Panc1 (cell line): ENCODE measurements around the gene FOXI2.

Experiments
- POLR2AphosphoS5 ChIP-seq: IDR thresholded peaks from 2 replicates; pipeline ENCODE4 v1.6.1; 2012; ENCODE audit warnings: mild to moderate bottlenecking, low read depth, low read length, moderate library complexity
- TF ChIP-seq, protein P1 (sequence below): fragments of 450-650 bp; IDR thresholded peaks from 2 replicates; pipeline ENCODE4 v1.5.1; 2017; ENCODE audit warnings: mild to moderate bottlenecking

DNA sequence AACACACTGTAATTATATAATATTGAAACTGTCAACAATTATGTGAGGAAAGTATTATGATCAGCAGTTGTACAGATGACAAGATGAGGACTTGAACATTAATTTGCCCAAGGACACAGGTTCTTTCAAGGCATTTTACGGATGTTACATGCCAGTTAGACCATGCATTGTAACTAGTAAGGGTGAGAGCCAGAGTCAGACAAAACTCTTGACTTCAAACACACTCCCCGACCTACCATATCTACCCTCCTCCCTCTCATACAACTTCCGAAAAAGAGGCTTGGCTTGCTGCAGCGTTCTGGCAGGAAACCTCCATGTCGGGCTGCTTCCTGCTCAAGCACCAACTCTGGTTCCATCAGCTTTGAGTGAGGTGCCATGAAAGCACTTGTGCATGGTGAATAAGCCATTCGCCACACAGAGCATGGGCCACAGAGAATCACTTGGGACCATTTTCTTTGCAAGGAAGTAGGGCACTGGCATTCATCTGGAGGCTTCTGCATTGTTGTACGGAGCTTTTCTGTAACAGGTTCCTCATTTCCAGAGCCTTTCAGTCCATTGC lies 53.2 kb downstream of the FOXI2 start:
- TF ChIP-seq, protein P1, sequence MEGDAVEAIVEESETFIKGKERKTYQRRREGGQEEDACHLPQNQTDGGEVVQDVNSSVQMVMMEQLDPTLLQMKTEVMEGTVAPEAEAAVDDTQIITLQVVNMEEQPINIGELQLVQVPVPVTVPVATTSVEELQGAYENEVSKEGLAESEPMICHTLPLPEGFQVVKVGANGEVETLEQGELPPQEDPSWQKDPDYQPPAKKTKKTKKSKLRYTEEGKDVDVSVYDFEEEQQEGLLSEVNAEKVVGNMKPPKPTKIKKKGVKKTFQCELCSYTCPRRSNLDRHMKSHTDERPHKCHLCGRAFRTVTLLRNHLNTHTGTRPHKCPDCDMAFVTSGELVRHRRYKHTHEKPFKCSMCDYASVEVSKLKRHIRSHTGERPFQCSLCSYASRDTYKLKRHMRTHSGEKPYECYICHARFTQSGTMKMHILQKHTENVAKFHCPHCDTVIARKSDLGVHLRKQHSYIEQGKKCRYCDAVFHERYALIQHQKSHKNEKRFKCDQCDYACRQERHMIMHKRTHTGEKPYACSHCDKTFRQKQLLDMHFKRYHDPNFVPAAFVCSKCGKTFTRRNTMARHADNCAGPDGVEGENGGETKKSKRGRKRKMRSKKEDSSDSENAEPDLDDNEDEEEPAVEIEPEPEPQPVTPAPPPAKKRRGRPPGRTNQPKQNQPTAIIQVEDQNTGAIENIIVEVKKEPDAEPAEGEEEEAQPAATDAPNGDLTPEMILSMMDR: no peak
- no peak for TF ChIP-seq POLR2AphosphoS5
